Measurements from ENCODE around the gene DLX5.

DNA sequence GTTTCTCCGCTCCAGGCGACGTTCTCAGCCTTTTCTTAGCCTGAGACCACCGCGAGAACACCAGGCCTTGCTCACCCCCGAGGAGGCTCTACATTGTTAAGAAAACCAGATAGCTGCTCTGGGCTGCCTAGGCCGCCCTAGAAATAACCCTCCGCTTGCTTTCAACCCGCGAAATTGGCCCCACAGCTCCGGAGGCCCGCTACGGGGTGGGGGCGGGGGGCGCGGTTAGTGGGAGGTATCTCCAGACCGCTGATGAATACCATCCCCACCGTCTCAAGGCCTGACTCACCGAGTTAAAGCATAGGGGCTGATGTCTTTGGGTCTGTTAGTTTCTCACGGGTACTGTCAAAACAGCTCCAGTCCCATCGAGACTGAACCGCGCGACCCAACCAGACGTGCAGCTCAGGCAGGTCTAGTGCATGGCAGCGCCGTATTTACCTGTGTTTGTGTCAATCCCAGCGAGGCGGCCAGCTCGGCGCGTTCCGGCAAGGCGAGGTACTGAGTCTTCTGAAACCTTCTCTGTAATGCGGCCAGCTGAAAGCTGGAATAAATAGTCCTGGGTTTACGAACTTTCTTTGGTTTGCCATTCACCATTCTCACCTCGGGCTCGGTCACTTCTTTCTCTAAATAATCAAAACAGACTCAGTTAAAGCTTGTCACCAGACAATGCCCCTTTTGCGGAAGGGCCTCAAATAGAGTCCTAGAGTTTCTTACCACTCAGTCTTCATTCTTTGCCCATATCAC, 2.7 kb downstream of the DLX5 start:
- TF ChIP-seq, protein P1, sequence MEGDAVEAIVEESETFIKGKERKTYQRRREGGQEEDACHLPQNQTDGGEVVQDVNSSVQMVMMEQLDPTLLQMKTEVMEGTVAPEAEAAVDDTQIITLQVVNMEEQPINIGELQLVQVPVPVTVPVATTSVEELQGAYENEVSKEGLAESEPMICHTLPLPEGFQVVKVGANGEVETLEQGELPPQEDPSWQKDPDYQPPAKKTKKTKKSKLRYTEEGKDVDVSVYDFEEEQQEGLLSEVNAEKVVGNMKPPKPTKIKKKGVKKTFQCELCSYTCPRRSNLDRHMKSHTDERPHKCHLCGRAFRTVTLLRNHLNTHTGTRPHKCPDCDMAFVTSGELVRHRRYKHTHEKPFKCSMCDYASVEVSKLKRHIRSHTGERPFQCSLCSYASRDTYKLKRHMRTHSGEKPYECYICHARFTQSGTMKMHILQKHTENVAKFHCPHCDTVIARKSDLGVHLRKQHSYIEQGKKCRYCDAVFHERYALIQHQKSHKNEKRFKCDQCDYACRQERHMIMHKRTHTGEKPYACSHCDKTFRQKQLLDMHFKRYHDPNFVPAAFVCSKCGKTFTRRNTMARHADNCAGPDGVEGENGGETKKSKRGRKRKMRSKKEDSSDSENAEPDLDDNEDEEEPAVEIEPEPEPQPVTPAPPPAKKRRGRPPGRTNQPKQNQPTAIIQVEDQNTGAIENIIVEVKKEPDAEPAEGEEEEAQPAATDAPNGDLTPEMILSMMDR (IDR thresholded peaks at IDR 0.05): no peak
- TF ChIP-seq ZFX (IDR thresholded peaks at IDR 0.05; ENCODE audit: borderline replicate concordance): no peak

All from 22Rv1 (cell line).